ENCODE data around the gene LRRC52.

LRRC52 gene

GRCh38 chr1:165536016-165536415 is 7.8 kb upstream of the LRRC52 start:
- Histone ChIP-seq H3K4me3 (no peak overlapping the region), H3K27ac (no peak overlapping the region)

DNA sequence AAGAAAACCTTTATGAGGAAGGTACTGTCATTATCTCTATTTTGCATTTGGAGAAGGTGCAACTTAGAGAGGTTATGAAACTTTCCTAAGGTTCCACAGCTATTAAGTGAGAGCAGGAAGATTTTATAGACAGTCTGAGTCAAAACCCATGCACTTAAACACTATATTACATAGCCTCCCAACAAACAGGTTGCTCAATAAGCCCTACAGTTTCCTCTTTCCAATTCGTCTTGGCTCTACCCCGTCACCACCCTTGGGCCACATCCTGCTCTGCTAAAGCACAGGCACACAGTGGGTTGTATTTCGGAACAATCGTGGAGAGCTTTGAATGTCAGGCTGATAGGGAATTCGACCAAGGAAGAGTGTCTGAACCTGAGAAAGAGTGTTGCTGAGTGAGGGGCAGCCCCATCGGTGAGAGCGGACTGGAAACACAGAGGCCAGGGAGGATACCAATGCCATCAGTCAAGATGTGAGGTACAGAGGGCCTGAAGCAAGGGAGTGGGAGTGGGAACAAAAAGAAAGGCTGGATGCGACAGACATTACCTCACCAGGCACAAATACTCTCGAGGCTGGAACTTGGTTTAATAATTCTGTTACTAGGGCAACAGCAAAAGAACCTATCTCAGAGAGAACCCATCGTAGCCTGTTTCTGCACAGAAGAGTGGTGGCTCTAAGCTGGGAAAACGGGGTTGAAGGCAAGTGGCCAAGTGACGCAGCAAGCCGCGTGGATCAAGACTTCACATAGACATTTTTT is 6.3 kb upstream of the LRRC52 start:
- no peak overlapping the region for H3K4me3 ChIP-seq

GRCh38 chr1:165539306-165539705 is 4.5 kb upstream of the LRRC52 start:
- H3K27ac ChIP-seq: no peak overlapping the region
- no peak overlapping the region for H3K4me3 ChIP-seq

More for the DNA sequence above, 6.3 kb upstream of the LRRC52 start:
- H3K27ac ChIP-seq: no peak overlapping the region

DNA sequence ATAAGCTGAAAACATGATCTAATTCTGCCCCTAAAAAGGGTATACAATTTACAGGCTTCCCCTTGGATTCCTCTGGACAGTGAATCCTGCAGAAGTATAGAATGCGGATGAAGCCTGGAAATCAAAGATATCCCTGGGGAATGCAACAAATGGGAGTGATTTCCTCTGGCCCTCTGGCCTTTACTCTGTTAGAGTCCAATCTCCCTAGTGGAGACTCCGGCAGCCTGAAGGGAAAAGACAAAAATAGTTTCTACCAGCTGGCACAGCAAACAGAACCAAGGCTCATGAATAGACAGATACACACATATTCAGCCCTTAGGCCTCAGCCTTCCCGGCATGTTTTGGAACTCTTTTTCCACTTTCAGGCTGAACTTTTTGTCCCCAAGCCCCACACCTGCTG is 3.9 kb upstream of the LRRC52 start:
- peak overlapping the region in 1 of 21 experiments; percentile 52 for H3K27ac ChIP-seq
- H3K4me3 ChIP-seq: no peak overlapping the region

GRCh38 chr1:165542015-165542631 is 1.7 kb upstream of the LRRC52 start:
- H3K27ac ChIP-seq: no peak overlapping the region

DNA sequence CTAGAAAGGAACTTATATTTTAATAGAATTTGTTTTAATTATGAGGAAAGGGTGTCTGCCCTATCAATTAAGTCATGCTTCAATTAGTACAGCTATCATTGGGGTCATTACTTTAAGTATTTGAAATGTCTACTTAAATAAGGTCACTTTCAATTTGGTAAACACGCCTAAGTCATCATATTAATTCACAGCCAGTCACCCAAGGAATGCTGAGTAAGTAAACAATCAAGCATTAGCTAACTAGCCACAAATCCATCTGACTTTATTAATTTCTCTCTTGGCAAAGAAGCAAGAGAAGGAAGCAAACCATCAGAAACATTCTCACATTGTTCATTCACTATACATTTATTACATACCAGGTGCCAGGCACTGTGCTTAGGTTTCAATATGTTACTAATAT is 1.2 kb upstream of the LRRC52 start:
- Histone ChIP-seq H3K27ac (no peak overlapping the region), H3K4me3 (no peak overlapping the region)

More at GRCh38 chr1:165542015-165542631, 1.7 kb upstream of the LRRC52 start:
- H3K4me3 ChIP-seq: no peak overlapping the region

- Histone ChIP-seq H3K27ac (no peak overlapping the region), H3K4me3 (no peak overlapping the region)
Measured at GRCh38 chr1:165544996-165545395, 1.2 kb downstream of the LRRC52 start.

- H3K4me3 ChIP-seq: no peak overlapping the region
- H3K27ac ChIP-seq: no peak overlapping the region
Measured at GRCh38 chr1:165545974-165546373, 2.2 kb downstream of the LRRC52 start.

- Histone ChIP-seq H3K4me3 (no peak overlapping the region), H3K27ac (no peak overlapping the region)
Measured at GRCh38 chr1:165549973-165550372, 6.2 kb downstream of the LRRC52 start.

GRCh38 chr1:165551469-165551868 is 7.7 kb downstream of the LRRC52 start:
- Histone ChIP-seq H3K4me3 (no peak overlapping the region), H3K27ac (no peak overlapping the region)

- H3K4me3 ChIP-seq: no peak overlapping the region
- no peak overlapping the region for H3K27ac ChIP-seq
Measured at GRCh38 chr1:165560883-165561656, 17.3 kb downstream of the LRRC52 start.

DNA sequence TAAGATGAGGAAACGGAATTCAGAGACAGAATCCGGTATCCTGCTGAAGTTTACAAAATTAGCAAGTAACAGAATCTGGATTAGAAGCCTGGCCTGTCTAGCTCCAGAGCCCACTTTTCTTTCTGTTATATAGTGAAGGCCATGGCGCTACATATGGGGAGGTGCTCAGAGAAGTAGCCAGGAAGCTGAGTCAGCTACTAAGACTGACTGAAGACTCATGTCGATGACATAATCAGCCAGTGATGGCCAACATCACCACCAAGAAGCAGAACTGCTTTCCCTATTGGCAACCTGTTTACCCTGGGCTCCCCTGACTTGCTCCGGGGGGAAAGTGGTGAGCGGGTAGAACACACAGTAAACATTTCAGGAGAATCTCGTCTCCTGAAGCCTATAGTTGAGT is 18.8 kb downstream of the LRRC52 start:
- Histone ChIP-seq H3K4me3 (no peak overlapping the region), H3K27ac (no peak overlapping the region)

DNA sequence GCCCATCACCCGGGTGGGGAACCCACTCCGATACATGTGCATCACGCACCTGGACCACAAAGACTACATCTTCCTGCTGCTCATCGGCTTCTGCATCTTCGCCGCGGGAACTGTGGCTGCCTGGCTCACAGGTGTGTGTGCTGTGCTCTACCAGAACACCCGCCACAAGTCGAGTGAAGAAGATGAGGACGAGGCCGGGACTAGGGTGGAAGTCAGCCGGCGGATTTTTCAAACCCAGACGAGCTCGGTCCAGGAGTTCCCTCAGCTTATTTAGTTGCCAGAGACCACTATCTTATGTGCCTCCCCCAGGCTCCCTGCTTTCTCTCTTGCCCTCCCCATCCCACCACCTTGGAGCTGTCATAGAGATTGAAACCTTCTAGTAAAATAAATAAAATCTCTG is 19.8 kb downstream of the LRRC52 start:
- Histone ChIP-seq H3K27ac (no peak overlapping the region), H3K4me3 (no peak overlapping the region)

DNA sequence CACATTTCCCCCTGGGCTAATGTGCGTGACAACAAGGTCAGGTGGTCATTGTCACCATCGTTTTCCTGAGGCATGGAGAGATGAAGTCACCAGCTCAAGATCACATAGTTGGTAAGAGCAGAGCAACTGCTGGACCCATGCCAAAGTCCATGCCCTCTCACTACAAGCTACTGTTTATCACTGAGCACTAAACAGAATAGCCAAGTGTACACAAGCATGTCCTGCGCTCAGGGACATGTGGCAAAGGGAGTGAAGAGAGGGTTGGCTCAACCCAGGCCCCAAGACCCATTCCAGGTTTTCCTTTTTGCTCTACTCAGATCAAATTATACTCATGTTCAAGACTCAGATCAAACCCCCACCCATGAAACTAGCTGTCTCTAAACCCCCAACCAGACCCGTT is 20.8 kb downstream of the LRRC52 start:
- no peak overlapping the region for H3K27ac ChIP-seq

GRCh38 chr1:165565751-165566490 is 22.1 kb downstream of the LRRC52 start:
- no peak overlapping the region for H3K27ac ChIP-seq

More for the DNA sequence above, 20.8 kb downstream of the LRRC52 start:
- H3K4me3 ChIP-seq: no peak overlapping the region

GRCh38 chr1:165570078-165570477 is 26.3 kb downstream of the LRRC52 start:
- Histone ChIP-seq H3K4me3 (no peak overlapping the region), H3K27ac (no peak overlapping the region)

More at GRCh38 chr1:165565751-165566490, 22.1 kb downstream of the LRRC52 start:
- no peak overlapping the region for H3K4me3 ChIP-seq

- Histone ChIP-seq H3K4me3 (no peak overlapping the region), H3K27ac (no peak overlapping the region)
Measured at GRCh38 chr1:165573787-165574186, 30.0 kb downstream of the LRRC52 start.

- Histone ChIP-seq H3K4me3 (no peak overlapping the region), H3K27ac (no peak overlapping the region)
Measured at GRCh38 chr1:165574295-165574694, 30.5 kb downstream of the LRRC52 start.

GRCh38 chr1:165575468-165576099 is 31.8 kb downstream of the LRRC52 start:
- Histone ChIP-seq H3K27ac (no peak overlapping the region), H3K4me3 (no peak overlapping the region)

- Histone ChIP-seq H3K4me3 (no peak overlapping the region), H3K27ac (no peak overlapping the region)
Measured at GRCh38 chr1:165576536-165576935, 32.7 kb downstream of the LRRC52 start.

Data from skin epidermis (tissue), 12 donors.